ENCODE data around the gene TNNI2.
"Not testable (repeated sequence)": the region's sequence is repeated elsewhere in the genome, so short reads cannot be mapped to it uniquely, and the experiment has no call there.

DNA sequence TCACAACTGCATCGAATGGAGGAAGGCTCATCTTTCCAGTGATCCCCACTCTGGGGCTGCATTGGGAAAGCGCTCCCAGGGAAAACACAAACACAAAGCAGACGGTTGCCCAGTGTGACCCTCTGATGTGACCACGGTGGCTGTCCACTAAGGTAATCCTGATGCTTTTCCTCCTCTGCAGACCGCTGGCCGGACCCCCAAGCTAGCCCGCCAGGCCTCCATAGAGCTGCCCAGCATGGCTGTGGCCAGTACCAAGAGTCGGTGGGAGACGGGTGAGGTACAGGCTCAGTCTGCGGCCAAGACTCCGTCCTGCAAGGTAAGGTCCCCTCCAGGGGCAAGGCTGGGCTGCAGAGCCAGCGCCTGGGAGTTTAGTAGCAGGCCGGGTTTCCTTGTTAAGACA is 47.8 kb downstream of the TNNI2 start:
- TF ChIP-seq, protein P1, sequence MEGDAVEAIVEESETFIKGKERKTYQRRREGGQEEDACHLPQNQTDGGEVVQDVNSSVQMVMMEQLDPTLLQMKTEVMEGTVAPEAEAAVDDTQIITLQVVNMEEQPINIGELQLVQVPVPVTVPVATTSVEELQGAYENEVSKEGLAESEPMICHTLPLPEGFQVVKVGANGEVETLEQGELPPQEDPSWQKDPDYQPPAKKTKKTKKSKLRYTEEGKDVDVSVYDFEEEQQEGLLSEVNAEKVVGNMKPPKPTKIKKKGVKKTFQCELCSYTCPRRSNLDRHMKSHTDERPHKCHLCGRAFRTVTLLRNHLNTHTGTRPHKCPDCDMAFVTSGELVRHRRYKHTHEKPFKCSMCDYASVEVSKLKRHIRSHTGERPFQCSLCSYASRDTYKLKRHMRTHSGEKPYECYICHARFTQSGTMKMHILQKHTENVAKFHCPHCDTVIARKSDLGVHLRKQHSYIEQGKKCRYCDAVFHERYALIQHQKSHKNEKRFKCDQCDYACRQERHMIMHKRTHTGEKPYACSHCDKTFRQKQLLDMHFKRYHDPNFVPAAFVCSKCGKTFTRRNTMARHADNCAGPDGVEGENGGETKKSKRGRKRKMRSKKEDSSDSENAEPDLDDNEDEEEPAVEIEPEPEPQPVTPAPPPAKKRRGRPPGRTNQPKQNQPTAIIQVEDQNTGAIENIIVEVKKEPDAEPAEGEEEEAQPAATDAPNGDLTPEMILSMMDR (conservative IDR thresholded peaks at IDR 0.05 in 1 of 2, IDR thresholded peaks at IDR 0.05 in 1 of 2; ENCODE audit: low read depth in 1 of 2, low read length in 2 of 2), result not testable (repeated sequence)
- not testable (repeated sequence) for TF ChIP-seq EZH2 (IDR thresholded peaks at IDR 0.05; ENCODE audit: low read length, missing control alignments)
